ENCODE data around the gene MRPS27.

GRCh38 chr5:72281764-72282499 lies 38.1 kb downstream of the MRPS27 start:
- no peak for TF ChIP-seq CTCF (IDR thresholded peaks at IDR 0.05; ENCODE audit: low read depth, low read length, poor library complexity, severe bottlenecking)
- TF ChIP-seq EZH2phosphoT487 (IDR thresholded peaks at IDR 0.05; ENCODE audit: borderline replicate concordance, low read length), result no peak

All from DOHH2 (cell line).